ENCODE data around the gene BACH2. TPM values are rescaled to one million over a fixed set of nuclear protein-coding genes. Genes with fewer than 3 reads are reported as not detected.

The BACH2 gene
- total and polyA plus RNA-seq, 9 of the 15 experiments (the other 6 are each of a cell fraction or from before 2014, with no cell fraction given), result 0.06 to 3.1 (median 0.59) TPM

DNA sequence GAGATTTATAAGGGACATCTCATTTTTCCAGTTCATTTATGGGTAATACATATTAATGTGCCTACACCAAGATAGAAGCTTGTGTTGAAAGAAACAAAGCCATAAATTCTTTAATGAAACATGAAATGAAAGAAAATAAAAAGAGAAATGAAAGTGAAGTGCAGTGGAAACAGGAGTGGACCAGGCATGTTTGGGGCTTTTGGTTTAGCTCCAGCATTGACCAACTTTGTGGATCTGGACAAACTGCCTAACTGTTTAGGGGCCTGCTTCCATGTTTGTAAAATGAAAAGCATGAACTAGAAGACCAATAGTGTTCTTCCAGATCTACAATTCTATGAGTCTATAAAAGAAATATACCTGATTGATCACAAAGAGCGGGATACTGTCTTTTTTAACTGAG lies 277.4 kb downstream of the BACH2 start (continued):
- TF ChIP-seq, protein P1, sequence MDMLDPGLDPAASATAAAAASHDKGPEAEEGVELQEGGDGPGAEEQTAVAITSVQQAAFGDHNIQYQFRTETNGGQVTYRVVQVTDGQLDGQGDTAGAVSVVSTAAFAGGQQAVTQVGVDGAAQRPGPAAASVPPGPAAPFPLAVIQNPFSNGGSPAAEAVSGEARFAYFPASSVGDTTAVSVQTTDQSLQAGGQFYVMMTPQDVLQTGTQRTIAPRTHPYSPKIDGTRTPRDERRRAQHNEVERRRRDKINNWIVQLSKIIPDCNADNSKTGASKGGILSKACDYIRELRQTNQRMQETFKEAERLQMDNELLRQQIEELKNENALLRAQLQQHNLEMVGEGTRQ (CRISPR knock-in tag; IDR thresholded peaks at IDR 0.05), result no peak
- TF ChIP-seq, protein P2, sequence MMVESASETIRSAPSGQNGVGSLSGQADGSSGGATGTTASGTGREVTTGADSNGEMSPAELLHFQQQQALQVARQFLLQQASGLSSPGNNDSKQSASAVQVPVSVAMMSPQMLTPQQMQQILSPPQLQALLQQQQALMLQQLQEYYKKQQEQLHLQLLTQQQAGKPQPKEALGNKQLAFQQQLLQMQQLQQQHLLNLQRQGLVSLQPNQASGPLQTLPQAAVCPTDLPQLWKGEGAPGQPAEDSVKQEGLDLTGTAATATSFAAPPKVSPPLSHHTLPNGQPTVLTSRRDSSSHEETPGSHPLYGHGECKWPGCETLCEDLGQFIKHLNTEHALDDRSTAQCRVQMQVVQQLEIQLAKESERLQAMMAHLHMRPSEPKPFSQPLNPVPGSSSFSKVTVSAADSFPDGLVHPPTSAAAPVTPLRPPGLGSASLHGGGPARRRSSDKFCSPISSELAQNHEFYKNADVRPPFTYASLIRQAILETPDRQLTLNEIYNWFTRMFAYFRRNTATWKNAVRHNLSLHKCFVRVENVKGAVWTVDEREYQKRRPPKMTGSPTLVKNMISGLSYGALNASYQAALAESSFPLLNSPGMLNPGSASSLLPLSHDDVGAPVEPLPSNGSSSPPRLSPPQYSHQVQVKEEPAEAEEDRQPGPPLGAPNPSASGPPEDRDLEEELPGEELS (CRISPR knock-in tag; IDR thresholded peaks at IDR 0.05; ENCODE audit: borderline replicate concordance), result no peak

DNA sequence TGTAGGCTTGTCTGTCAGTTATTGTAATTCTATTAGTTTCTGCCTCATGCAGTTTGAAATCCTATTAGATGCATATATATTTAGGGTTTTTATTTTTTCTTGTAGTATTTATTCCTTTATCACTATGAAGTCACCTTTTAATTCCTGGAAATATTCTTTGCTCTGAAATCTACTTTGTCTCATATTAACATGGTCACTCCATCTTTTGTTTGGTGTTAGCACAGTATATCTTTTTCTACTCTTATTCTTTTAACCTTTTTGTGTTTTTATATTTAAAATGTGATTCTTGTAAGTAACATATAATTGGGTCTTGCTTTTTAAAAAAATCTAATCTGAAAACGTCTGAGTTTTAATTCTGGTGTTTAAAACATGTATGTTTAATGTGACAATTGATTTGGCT lies 280.8 kb downstream of the BACH2 start:
- TF ChIP-seq ILK (tag; IDR thresholded peaks at IDR 0.05; ENCODE audit: borderline replicate concordance, low read depth), result no peak
- TF ChIP-seq EGR1 (conservative IDR thresholded peaks at IDR 0.05), result no peak
- no peak for TF ChIP-seq NR4A1 (CRISPR knock-in tag; IDR thresholded peaks at IDR 0.05)
- no peak for TF ChIP-seq NR4A1 (tag; IDR thresholded peaks at IDR 0.05)
- TF ChIP-seq ZNF347 (CRISPR knock-in tag; IDR thresholded peaks at IDR 0.05; ENCODE audit: low read depth), result no peak
- TF ChIP-seq, protein P3, sequence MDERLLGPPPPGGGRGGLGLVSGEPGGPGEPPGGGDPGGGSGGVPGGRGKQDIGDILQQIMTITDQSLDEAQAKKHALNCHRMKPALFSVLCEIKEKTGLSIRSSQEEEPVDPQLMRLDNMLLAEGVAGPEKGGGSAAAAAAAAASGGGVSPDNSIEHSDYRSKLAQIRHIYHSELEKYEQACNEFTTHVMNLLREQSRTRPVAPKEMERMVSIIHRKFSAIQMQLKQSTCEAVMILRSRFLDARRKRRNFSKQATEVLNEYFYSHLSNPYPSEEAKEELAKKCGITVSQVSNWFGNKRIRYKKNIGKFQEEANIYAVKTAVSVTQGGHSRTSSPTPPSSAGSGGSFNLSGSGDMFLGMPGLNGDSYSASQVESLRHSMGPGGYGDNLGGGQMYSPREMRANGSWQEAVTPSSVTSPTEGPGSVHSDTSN (CRISPR knock-in tag; IDR thresholded peaks at IDR 0.05; ENCODE audit: low read depth), result no peak
- TF ChIP-seq, protein P3 (tag; conservative IDR thresholded peaks at IDR 0.05; ENCODE audit: low read depth), result no peak
- no peak for TF ChIP-seq ZKSCAN1 (IDR thresholded peaks at IDR 0.05; ENCODE audit: low read depth, low read length)
- no peak for TF ChIP-seq NFRKB (IDR thresholded peaks at IDR 0.05; ENCODE audit: low read depth)
- no peaks in the 10 kb centered on the region for H3K4me1 ChIP-seq (replicated peaks in 1 of 2; ENCODE audit: control insufficient read depth in 2 of 2, insufficient read depth in 2 of 2, low read length in 2 of 2)
- H3K9ac ChIP-seq (ENCODE audit: insufficient read depth in 1 of 2, low read depth in 2 of 2, low read length in 2 of 2), result no peak overlapping the region
- intact Hi-C loops (cut with micrococcal nuclease) (no loop called here), in situ Hi-C loops (cut with MboI) (no loop called here)
- no peaks in the 10 kb centered on the region for H3K36me3 ChIP-seq (ENCODE audit: control insufficient read depth, insufficient read depth, low read length)
- H3K27ac ChIP-seq (ENCODE audit: extremely low read depth, low read depth, low read length), result no peak overlapping the region
- H3K27me3 ChIP-seq (ENCODE audit: control insufficient read depth in 2 of 2, insufficient read depth in 2 of 2, low read length in 2 of 2), result no peaks in the 10 kb centered on the region; a peak in 1 of 5 replicates
- H3K9me1 ChIP-seq (ENCODE audit: control insufficient read depth, insufficient read depth, low read length), result no peaks in the 10 kb centered on the region
- POLR2A ChIA-PET, result no interaction called here
- no peaks in the 10 kb centered on the region for H3K79me2 ChIP-seq (ENCODE audit: control insufficient read depth, insufficient read depth, low read length)
- FAIRE-seq (no peak), ATAC-seq (no peak), DNase-seq (ENCODE audit: extremely low read depth in 1 of 4, low spot score in 3 of 4) (no peak)
- no peak overlapping the region for H3K4me3 ChIP-seq
- CTCF ChIA-PET (ENCODE audit: low intra/inter-chr PET ratio), result no interaction called here
- 0% methylated on average over 1 of the region's 1 CpG for WGBS (ENCODE audit: insufficient coverage, low coverage, missing lambda C conversion rate)
- BruUV-seq (replicated peaks), result no TSS peak
- no peaks in the 10 kb centered on the region for H3K9me3 ChIP-seq (replicated peaks; ENCODE audit: control insufficient read depth, insufficient read depth, low read depth, low read length)
- H4K20me1 ChIP-seq (replicated peaks; ENCODE audit: control insufficient read depth, insufficient read depth, low read length), result no peaks in the 10 kb centered on the region
- no peak overlapping the region for H3K4me2 ChIP-seq (ENCODE audit: insufficient read depth, low read length)
- no peak overlapping the region for H2AFZ ChIP-seq (ENCODE audit: low read depth, low read length)

All from K562 (cell line).